ENCODE data around the gene CTSG.

- TF ChIP-seq CTCF (IDR thresholded peaks at IDR 0.05; ENCODE audit: poor library complexity) (no peak), EZH2 (IDR thresholded peaks at IDR 0.05; ENCODE audit: borderline replicate concordance) (no peak)
Measured at GRCh38 chr14:24542346-24542936, 33.6 kb downstream of the CTSG start.

All from hepatocyte (in vitro differentiated cells).